Fibroblast of skin of back (primary cell): ENCODE data around the gene CGNL1.

ENCODE experiments used
- DNase-seq: peaks from one replicate; pipeline ENCODE4 v3.0.0-alpha.2; 2013

CGNL1 gene

GRCh38 chr15:57600197-57600596 is 223.9 kb downstream of the CGNL1 start:
- no peak for DNase-seq
